Measurements from ENCODE around the gene SETD3. TPM values are rescaled to one million over a fixed set of nuclear protein-coding genes. Genes with fewer than 3 reads are reported as not detected.
A peak's percentile ranks its signal among the peaks of the same experiment; 100 is the strongest.

The SETD3 gene
- total and polyA plus RNA-seq, 2 of the 8 experiments (the other 6 are each of a cell fraction or from before 2014, with no cell fraction given) = 24.0 to 64.0 TPM

GRCh38 chr14:99413172-99413571 is 67.5 kb downstream of the SETD3 start:
- Histone ChIP-seq H3K23ac (ENCODE audit: insufficient read length) (no peak overlapping the region), H2BK15ac (ENCODE audit: low read length) (no peak overlapping the region), H2BK12ac (ENCODE audit: low read depth, low read length) (no peak overlapping the region; the same call in 1 of the 2 replicates), H3K23me2 (ENCODE audit: low read depth, low read length) (no peaks in the 10 kb centered on the region), H3K27me3 (replicated peaks in 1 of 4; ENCODE audit: control insufficient read depth in 3 of 4, extremely low read depth in 1 of 4, insufficient read depth in 3 of 4, low read length in 3 of 4) (no peaks in the 10 kb centered on the region), H3K36me3 (ENCODE audit: control insufficient read depth in 2 of 4, insufficient read depth in 4 of 4, low read length in 3 of 4) (no peaks in the 10 kb centered on the region), H3K14ac (ENCODE audit: insufficient read length) (no peak overlapping the region), H4K8ac (ENCODE audit: extremely low read depth, insufficient read depth, low read length) (no peak overlapping the region), H2BK120ac (replicated peaks; ENCODE audit: low read depth, low read length) (no peak overlapping the region), H3K9me3 (ENCODE audit: insufficient read depth in 2 of 2, low read depth in 1 of 2, low read length in 1 of 2) (no peaks in the 10 kb centered on the region), H3K4ac (replicated peaks; ENCODE audit: insufficient read length, low read depth, low read length) (no peak overlapping the region), H3K4me3 (ENCODE audit: extremely low read depth in 1 of 4, insufficient read depth in 2 of 4, low read depth in 3 of 4, low read length in 4 of 4) (no peak overlapping the region), H3K56ac (replicated peaks; ENCODE audit: insufficient read length, low read depth, low read length) (no peak overlapping the region), H2AFZ (ENCODE audit: low read length) (no peak overlapping the region), H2AK5ac (ENCODE audit: low read depth, low read length) (no peak overlapping the region), H3K18ac (ENCODE audit: extremely low read depth, low read length) (no peak overlapping the region), H3K9ac (replicated peaks in 1 of 4; ENCODE audit: extremely low read depth in 1 of 4, low read depth in 3 of 4, low read length in 3 of 4) (no peak overlapping the region), H4K91ac (replicated peaks; ENCODE audit: insufficient read length, low read length) (no peak overlapping the region), H2BK20ac (ENCODE audit: low read length) (no peak overlapping the region), H4K5ac (ENCODE audit: insufficient read length, low read depth, low read length) (no peak overlapping the region), H3K79me2 (ENCODE audit: control insufficient read depth in 1 of 2, insufficient read depth in 2 of 2, low read length in 2 of 2) (no peaks in the 10 kb centered on the region), H4K20me1 (replicated peaks in 1 of 2; ENCODE audit: control insufficient read depth in 1 of 2, insufficient read depth in 2 of 2, low read length in 2 of 2) (no peaks in the 10 kb centered on the region), H3K79me1 (ENCODE audit: low read depth, low read length) (no peaks in the 10 kb centered on the region), H3K4me1 (replicated peaks in 1 of 4; ENCODE audit: control insufficient read depth in 3 of 4, insufficient read depth in 4 of 4, low read length in 3 of 4) (peaks cover 11 to 45% (median 27%) of the 10 kb centered on the region in 4 experiments), H2BK5ac (ENCODE audit: low read depth, low read length) (no peak overlapping the region), H3K4me2 (ENCODE audit: insufficient read depth in 1 of 2, low read depth in 2 of 2, low read length in 2 of 2) (peak overlapping the region; percentile 48 to 55; a peak in 3 of 4 replicates), H3K27ac (ENCODE audit: low read depth, low read length) (0 out of 2 replicates have a peak overlapping the region, but pooled peaks have one; percentile 31)
- DNase-seq (ENCODE audit: low read depth in 1 of 2, low spot score in 2 of 2) (no peak), FAIRE-seq (no peak)
- ChIA-PET CTCF (ENCODE audit: partially characterized antibody) (interaction anchor here (0.6 to 15.0 kb wide), 9 partner anchors 9 to 485 kb away, joined by 3 to 447 read pairs (median 5); no protein-coding TSS in a partner anchor), POLR2A (ENCODE audit: partially characterized antibody) (interaction anchor here (0.6 to 2.9 kb wide), 6 partner anchors 11 to 1425 kb away, joined by 3 to 9 read pairs (median 5); no protein-coding TSS in a partner anchor)
- TF ChIP-seq CEBPB (IDR thresholded peaks at IDR 0.05; ENCODE audit: low read depth, low read length) (no peak), NRF1 (IDR thresholded peaks at IDR 0.05; ENCODE audit: low read depth, low read length) (no peak), MAFK (IDR thresholded peaks at IDR 0.05; ENCODE audit: low read depth, low read length) (peak; percentile 68), NANOG (IDR thresholded peaks at IDR 0.05; ENCODE audit: insufficient read depth, low read depth, low read length, poor library complexity, severe bottlenecking) (no peak), RBBP5 (IDR thresholded peaks at IDR 0.05; ENCODE audit: borderline replicate concordance, low read depth, low read length) (no peak), SIX5 (IDR thresholded peaks at IDR 0.05; ENCODE audit: low read depth, low read length) (no peak)
- WGBS, 2 experiments (ENCODE audit: extremely low coverage in 1 of 2, insufficient coverage in 1 of 2, insufficient read length in 1 of 2, insufficient replicate concordance in 2 of 2, low coverage in 1 of 2, low lambda C conversion rate in 2 of 2, missing lambda C conversion rate in 1 of 2) = 35% methylated on average over 6 of the region's 6 CpGs; no CpG with 5 or more reads in 1 of the 2 experiments

Data from H1 (cell line).